DOHH2 (cell line): ENCODE measurements around the gene SEMA6A.

Source experiments
- H3F3A ChIP-seq: fragments of 200-600 bp; sonication (generic), shearing (Covaris generic); 2 replicates; pipeline ENCODE4 v1.6.0; 2016; ENCODE audit warnings: antibody characterized with exemption, mild to moderate bottlenecking; ENCODE audit not compliant: control insufficient read depth, insufficient read depth
- H3K27ac ChIP-seq: fragments of 200-600 bp; sonication (generic); 2 replicates; pipeline ENCODE4 v1.5.1; 2014; ENCODE audit warnings: low read depth, mild to moderate bottlenecking, low read length, moderate library complexity
- H3K27me3 ChIP-seq: fragments of 200-600 bp; sonication (generic); 2 replicates; pipeline ENCODE4 v1.6.1; 2014; ENCODE audit warnings: mild to moderate bottlenecking, low read length, mixed read lengths; ENCODE audit not compliant: control insufficient read depth
- H3K36me3 ChIP-seq: fragments of 200-600 bp; sonication (generic); 2 replicates; pipeline ENCODE4 v1.6.1; 2014; ENCODE audit warnings: mild to moderate bottlenecking, low read length, moderate library complexity, mixed read lengths; ENCODE audit not compliant: control insufficient read depth
- H3K4me1 ChIP-seq: fragments of 200-600 bp; sonication (generic); 2 replicates; pipeline ENCODE4 v1.6.1; 2014; ENCODE audit warnings: mild to moderate bottlenecking, low read length, mixed read lengths; ENCODE audit not compliant: control insufficient read depth
- H3K4me2 ChIP-seq: fragments of 200-600 bp; sonication (generic); 2 replicates; pipeline ENCODE4 v1.6.0; 2014; ENCODE audit warnings: mild to moderate bottlenecking, low read length, moderate library complexity
- H3K4me3 ChIP-seq: fragments of 200-600 bp; sonication (generic); 2 replicates; pipeline ENCODE4 v1.5.1; 2014; ENCODE audit warnings: mild to moderate bottlenecking, low read length, mixed read lengths
- H3K79me2 ChIP-seq: fragments of 200-600 bp; sonication (generic); 2 replicates; pipeline ENCODE4 v1.6.1; 2014; ENCODE audit warnings: mild to moderate bottlenecking, low read length, mixed read lengths; ENCODE audit not compliant: control insufficient read depth
- H3K9me2 ChIP-seq: fragments of 200-600 bp; sonication (generic); replicated peaks from 2 replicates; pipeline ENCODE4 v1.6.1; 2014; ENCODE audit warnings: mild to moderate bottlenecking, low read length, mixed read lengths; ENCODE audit not compliant: control insufficient read depth
- H3K9me3 ChIP-seq: fragments of 200-600 bp; sonication (generic); 2 replicates; pipeline ENCODE4 v1.6.1; 2014; ENCODE audit warnings: antibody characterized with exemption, low read length, mixed read lengths; ENCODE audit not compliant: control insufficient read depth, insufficient read depth
- H4K20me1 ChIP-seq: fragments of 200-600 bp; sonication (generic); 2 replicates; pipeline ENCODE4 v1.6.0; 2014; ENCODE audit warnings: low read depth, mild to moderate bottlenecking, antibody characterized with exemption, low read length, moderate library complexity; ENCODE audit not compliant: control insufficient read depth, insufficient read depth
- CTCF ChIP-seq: fragments of 200-600 bp; sonication (generic); IDR thresholded peaks from one replicate; pipeline ENCODE4 v1.5.1; 2014; ENCODE audit warnings: antibody characterized with exemption, mild to moderate bottlenecking, low read depth, low read length; ENCODE audit not compliant: poor library complexity, severe bottlenecking
- EZH2phosphoT487 ChIP-seq: fragments of 200-600 bp; sonication (generic); IDR thresholded peaks from 2 replicates; pipeline ENCODE4 v1.6.1; 2017; ENCODE audit warnings: borderline replicate concordance, mild to moderate bottlenecking, antibody characterized with exemption, low read length, moderate library complexity, mixed read lengths

Gene SEMA6A

GRCh38 chr5:116576053-116576713 lies 1.6 kb upstream of the SEMA6A start:
- Histone ChIP-seq H4K20me1 (no peaks in the 10 kb centered on the region), H3K27me3 (peaks cover 30% of the 10 kb centered on the region), H3K9me3 (no peaks in the 10 kb centered on the region), H3F3A (no peaks in the 10 kb centered on the region), H3K79me2 (no peaks in the 10 kb centered on the region), H3K36me3 (no peaks in the 10 kb centered on the region), H3K4me1 (peaks cover 28% of the 10 kb centered on the region), H3K9me2 (no peaks in the 10 kb centered on the region), H3K27ac (no peak overlapping the region), H3K4me3 (peak overlapping the region; percentile 75), H3K4me2 (peak overlapping the region; percentile 92)
- TF ChIP-seq CTCF (peak; percentile 94), EZH2phosphoT487 (no peak)

- Histone ChIP-seq H3K4me1 (peaks cover 28% of the 10 kb centered on the region), H4K20me1 (no peaks in the 10 kb centered on the region), H3K36me3 (no peaks in the 10 kb centered on the region), H3F3A (no peaks in the 10 kb centered on the region), H3K27ac (no peak overlapping the region), H3K4me2 (peak overlapping the region; percentile 92), H3K27me3 (peaks cover 30% of the 10 kb centered on the region), H3K9me2 (no peaks in the 10 kb centered on the region), H3K79me2 (no peaks in the 10 kb centered on the region), H3K9me3 (no peaks in the 10 kb centered on the region), H3K4me3 (peak overlapping the region; percentile 75)
- TF ChIP-seq CTCF, result no peak
- no peak for TF ChIP-seq EZH2phosphoT487
Measured at GRCh38 chr5:116575326-116576052, 866 bp upstream of the SEMA6A start.

GRCh38 chr5:116573702-116574366 lies 789 bp downstream of the SEMA6A start:
- no peaks in the 10 kb centered on the region for H4K20me1 ChIP-seq
- peaks cover 46% of the 10 kb centered on the region for H3K27me3 ChIP-seq
- H3K9me2 ChIP-seq, result no peaks in the 10 kb centered on the region
- no peaks in the 10 kb centered on the region for H3K36me3 ChIP-seq
- peak overlapping the region; percentile 92 for H3K4me2 ChIP-seq
- no peaks in the 10 kb centered on the region for H3K9me3 ChIP-seq
- H3K27ac ChIP-seq, result no peak overlapping the region
- H3K79me2 ChIP-seq, result no peaks in the 10 kb centered on the region
- H3K4me3 ChIP-seq, result peak overlapping the region; percentile 75
- H3K4me1 ChIP-seq, result peaks cover 28% of the 10 kb centered on the region
- no peak; the same call in 1 of the 2 replicates for TF ChIP-seq EZH2phosphoT487
- TF ChIP-seq CTCF, result no peak
- no peaks in the 10 kb centered on the region for H3F3A ChIP-seq
